ENCODE results near the gene SLC35D3. TPM values are rescaled to one million over a fixed set of nuclear protein-coding genes. Genes with fewer than 3 reads are reported as not detected.
"Not testable (repeated sequence)": the region's sequence is repeated elsewhere in the genome, so short reads cannot be mapped to it uniquely, and the experiment has no call there.

SLC35D3 gene
- total RNA-seq, 1 donor from 2014 or later = not detected

DNA sequence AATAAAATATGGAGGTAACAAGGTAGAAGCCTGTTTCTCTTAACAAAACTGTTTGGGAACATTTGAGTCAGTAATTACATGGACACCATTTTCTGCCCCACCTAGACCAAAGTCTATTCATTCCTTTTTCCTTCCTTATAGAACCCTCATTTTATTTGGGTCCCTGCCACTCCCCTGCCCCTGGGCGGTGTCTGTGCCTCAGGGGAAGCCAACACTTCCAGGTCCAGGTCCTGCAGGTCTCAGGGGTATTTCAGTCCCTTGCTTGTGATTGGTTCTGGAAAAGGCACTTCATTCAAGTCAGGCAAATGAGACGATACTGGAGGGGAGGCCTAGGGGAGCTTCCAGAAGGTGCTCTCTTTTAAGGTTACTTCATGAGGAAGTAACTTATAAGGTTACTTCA, 42.3 kb downstream of the SLC35D3 start:
- DNase-seq (ENCODE audit: low read depth) = no peak

DNA sequence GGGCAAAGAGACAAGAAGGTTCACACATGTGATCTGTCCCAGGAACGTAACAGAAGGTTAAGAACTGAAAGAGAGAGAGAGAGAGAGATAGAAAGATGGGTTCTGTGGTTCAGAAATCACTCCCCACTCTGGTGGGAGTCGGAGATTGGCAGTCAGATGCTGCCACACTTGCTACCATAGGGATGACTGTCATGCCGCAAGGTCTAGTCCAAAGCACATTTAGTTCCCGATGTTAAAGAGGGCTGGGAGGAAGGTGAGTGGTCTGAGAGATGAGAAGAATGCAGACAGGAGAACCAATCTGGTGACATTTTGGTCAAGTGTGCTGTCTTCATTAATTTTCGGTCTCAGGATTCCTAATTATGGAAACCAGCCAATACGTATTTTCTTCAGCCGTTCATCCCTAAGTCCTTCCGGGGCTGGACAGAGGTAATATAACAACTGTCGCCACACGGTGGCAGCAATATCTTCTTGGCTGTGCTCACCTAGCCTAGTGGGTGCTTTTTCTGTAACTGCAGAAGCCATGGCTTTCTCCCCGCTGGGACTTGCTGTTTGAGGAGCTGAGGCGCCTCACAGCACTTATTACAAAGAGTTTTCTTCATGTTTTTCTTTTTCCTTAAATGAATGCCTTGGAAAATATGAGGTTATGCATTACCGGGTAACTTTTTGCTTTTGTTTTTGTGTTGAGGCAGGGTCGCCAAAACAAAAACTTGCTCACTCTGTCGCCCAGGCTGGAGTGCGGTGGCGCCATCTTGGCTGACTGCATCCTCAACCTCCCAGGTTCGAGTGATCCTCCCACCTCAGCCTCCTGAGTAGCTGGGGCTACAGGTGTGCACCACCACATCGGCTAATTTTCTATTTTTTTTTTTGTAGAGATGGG, 46.0 kb downstream of the SLC35D3 start:
- DNase-seq (ENCODE audit: low read depth) = peak; percentile 68

DNA sequence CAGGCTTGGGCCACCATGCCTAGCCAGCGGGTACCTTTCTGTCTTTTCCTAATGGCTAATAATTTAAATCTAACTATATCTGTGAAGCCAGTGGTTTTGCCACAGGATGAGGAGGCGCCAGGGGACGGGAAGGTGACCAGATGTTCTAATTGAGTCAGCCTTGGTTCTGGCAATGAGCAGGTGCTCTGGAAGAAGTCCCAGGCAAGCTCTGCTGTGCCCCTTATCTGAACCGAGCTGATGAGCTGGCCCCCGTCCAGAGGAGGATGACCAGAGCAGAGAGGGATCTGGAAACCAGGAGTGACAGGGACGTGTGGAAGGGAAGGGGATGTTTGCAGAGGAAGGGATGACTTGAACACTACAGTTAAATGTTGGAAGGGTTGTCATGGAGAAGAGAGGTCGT, 46.7 kb downstream of the SLC35D3 start:
- DNase-seq (ENCODE audit: low read depth) = no peak

DNA sequence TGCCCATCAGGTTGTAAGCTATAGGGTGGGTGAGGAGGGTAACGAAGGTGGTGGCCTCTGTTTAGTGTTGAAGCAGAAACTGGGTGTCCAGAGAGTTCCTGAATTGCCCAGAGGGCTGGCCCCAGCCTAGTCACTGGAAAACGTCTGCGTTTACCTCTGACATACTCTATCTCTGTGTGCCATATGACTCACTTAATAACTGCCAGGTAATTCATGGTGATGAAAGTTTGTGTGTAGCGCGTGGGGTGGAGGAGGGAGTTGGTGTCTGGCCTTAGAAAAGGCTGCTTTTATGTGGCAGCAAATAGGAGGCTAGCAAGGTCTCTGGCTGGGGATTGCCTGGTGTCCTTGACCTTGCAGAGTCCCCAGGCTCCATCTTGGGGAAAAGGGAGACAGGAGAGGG, 47.3 kb downstream of the SLC35D3 start:
- no peak for DNase-seq (ENCODE audit: low read depth)

DNA sequence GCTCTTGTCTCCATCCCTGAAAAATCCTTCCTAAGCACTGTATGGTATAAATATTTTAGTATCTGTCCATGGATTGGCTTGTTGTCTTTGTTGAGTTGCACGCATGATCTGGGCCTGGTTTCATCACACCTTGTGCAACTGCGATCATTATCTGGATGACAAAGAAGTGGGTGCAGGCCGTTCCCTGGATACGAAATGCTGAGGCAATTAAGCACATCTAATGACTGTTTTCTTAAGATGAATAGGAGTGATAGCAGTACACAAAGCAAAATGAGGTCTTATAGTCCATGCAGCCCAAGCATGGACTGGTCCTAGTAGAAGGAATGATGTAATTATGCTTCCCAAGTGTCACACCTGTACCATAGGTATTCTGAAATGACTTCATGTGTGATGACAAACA, 47.8 kb downstream of the SLC35D3 start:
- no peak for DNase-seq (ENCODE audit: low read depth)

DNA sequence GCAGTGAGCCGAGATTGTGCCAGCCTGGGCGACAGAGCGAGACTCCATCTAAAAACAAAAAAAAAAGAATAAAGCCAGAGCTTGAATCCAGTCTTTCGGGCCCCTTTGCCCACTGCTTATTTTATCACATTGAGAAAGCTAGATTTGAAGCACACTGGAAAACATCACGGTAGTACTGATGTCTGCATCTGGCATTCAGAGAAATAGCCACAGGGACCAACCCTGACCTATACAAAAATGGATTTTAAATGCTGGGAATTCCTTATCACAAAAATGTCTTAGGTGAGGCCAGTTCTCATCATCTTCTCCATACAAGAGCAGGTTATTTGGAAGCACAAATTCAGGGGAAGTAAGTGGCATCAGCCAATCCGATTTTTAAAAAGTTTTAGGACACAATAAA, 49.5 kb downstream of the SLC35D3 start:
- no peak for DNase-seq (ENCODE audit: low read depth)

DNA sequence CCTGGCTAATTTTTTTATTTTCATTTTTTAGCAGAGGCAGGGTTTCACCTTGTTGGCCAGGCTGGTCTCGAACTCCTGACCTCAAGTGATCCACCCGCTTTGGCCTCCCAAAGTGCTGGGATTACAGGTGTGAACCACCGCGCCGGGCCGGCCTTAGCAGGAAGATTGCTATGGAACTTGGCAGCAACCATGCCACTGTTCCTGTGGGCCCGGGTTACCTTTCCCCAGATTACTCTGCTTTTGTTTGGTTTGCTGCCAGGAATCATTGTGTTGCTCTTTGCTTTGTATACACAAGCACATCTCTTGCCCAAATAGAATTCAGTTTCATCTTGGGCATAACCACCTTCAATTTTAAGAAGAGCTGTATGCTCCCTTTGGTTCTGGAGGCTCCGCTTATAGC, 51.7 kb downstream of the SLC35D3 start:
- not testable (repeated sequence) for DNase-seq (ENCODE audit: low read depth)

Other genes starting within 250 kb of the SLC35D3 start
- 21.6 and 21.7 TPM in 2 replicates for gene MAP3K5, start 129.8 kb upstream of the SLC35D3 start, total RNA-seq
- 12.3 and 15.2 TPM in 2 replicates for gene PEX7, start 99.7 kb upstream of the SLC35D3 start, total RNA-seq
- not detected in 2 replicates for gene IL20RA, start 122.7 kb downstream of the SLC35D3 start, total RNA-seq

Data from renal cortical epithelial cell (primary cell).